GM21723 (cell line): ENCODE results near the gene HOXD8.
A peak's percentile ranks its signal among the peaks of the same experiment; 100 is the strongest.

ENCODE experiments used
- ATAC-seq: cut with Tn5 transposase; IDR thresholded peaks from one replicate; pipeline ENCODE4 v1.9.1; 2021; ENCODE audit warnings: mild to moderate bottlenecking, moderate library complexity; ENCODE audit not compliant: unreplicated experiment

The HOXD8 gene

GRCh38 chr2:176128172-176128981 is 1.1 kb upstream of the HOXD8 start:
- no peak for ATAC-seq

- no peak for ATAC-seq
These were observed 275 bp downstream of the HOXD8 start for GRCh38 chr2:176129813-176130146.

DNA sequence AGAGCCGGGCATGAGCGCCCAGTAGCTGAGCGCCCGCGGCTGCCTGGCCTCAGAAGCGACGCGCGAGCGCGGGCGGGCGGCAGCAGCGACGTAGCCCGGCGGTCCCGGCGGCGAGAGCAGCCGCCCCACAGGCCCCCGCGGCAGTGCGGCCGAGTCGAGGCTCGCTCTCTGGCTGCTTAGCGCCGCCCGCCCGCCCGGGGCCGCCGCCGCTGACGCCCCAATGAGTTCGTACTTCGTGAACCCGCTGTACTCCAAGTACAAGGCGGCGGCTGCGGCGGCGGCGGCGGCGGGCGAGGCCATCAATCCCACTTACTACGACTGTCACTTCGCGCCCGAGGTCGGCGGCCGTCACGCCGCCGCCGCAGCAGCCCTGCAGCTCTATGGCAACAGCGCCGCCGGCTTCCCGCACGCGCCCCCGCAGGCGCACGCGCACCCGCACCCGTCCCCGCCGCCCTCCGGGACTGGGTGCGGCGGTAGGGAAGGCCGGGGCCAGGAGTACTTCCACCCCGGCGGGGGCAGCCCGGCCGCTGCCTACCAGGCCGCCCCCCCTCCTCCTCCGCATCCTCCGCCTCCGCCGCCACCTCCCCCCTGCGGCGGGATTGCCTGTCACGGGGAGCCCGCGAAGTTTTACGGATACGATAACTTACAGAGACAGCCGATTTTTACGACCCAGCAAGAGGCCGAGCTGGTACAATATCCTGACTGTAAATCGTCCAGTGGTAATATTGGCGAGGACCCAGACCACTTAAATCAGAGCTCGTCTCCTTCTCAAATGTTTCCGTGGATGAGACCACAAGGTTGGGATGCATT is 847 bp downstream of the HOXD8 start:
- ATAC-seq: no peak

DNA sequence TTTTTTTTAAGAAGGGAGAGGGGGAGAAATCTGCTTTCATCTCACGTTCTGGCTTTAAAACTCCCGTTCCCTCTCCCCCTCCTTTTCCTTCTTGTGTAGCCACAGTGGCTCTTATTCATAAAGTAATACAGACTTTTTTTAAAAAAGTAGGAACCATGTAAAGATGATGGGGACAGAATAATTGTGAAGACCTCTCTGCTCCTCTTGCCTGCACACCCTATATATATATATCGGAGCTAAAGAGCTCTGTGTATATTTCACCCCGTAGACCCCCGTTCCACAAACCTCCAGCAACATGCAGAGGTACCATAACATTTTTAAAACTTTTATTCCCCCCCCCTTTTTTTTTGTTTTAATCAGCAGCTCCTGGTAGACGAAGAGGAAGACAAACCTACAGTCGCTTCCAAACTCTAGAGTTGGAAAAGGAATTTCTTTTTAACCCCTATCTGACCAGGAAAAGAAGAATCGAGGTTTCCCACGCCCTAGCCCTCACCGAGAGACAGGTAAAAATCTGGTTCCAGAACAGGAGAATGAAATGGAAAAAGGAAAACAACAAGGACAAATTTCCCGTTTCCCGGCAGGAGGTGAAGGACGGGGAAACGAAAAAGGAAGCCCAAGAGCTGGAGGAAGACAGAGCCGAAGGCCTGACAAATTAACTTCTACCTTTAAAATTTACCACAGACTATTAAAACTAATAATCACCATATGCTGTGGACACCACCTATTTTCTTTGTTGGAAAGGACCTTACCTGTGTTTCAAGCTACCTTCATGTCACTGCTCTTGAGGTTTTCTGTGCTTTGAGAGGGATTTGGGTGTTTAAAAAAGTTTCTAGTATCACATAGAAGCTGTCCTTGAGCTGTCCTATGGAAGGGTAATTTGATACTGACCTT is 1.7 kb downstream of the HOXD8 start:
- ATAC-seq: no peak

DNA sequence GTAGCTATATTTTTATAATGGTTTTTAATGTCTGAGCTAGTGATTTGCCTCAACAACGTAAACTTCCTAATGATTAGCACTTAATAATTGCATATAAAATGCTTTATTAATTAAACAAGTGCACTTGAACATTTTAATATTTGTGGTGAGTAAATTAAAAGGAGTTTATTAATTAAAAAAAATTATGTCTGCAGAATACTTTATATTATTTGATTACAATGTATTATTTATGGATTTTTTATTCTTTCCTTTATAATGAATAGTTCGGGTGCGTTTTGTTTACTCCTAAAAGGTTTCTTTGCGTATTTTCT is 2.3 kb downstream of the HOXD8 start:
- ATAC-seq: no peak

- no peak for ATAC-seq
These were observed 3.0 kb downstream of the HOXD8 start for GRCh38 chr2:176132205-176133171.

DNA sequence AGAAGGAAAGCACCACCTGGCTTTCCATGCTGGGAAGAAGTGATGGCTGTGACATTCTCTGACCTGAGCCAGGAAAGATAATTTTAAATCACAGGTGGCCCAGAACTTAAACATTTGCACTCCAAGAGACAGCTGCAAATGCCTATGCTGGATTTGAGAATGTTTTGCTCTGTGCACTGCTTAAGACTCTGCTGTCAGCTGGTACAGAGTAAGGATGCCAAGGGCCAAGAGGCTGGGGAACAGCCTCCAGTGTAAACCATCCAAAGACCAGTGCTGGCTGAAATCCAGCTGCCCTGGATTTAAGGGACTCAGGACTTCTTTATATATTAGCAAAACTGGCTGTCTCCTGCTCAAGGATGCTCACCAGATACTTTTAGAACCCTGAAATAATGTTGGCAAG is 3.9 kb downstream of the HOXD8 start:
- ATAC-seq: no peak

DNA sequence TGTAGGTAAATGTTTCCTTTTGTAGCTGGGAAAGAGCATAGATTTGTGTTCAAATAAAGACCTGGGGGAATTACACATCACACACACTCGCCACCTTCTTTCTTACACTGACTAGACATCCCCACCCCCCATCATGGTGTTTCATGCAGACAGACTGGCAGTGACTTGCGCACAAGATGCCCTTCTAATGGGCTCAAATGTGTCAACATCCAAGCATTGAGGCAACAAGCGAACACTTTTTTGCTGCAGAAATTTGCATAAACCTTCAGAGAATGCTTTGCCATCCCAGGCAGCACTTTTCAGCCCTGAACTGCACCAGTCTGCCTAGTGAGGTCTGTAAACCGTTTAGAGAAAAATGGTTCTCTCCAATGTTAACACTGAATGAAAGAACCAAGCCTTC is 4.5 kb downstream of the HOXD8 start:
- ATAC-seq: no peak

GRCh38 chr2:176135035-176135440 is 5.5 kb downstream of the HOXD8 start:
- ATAC-seq: no peak

DNA sequence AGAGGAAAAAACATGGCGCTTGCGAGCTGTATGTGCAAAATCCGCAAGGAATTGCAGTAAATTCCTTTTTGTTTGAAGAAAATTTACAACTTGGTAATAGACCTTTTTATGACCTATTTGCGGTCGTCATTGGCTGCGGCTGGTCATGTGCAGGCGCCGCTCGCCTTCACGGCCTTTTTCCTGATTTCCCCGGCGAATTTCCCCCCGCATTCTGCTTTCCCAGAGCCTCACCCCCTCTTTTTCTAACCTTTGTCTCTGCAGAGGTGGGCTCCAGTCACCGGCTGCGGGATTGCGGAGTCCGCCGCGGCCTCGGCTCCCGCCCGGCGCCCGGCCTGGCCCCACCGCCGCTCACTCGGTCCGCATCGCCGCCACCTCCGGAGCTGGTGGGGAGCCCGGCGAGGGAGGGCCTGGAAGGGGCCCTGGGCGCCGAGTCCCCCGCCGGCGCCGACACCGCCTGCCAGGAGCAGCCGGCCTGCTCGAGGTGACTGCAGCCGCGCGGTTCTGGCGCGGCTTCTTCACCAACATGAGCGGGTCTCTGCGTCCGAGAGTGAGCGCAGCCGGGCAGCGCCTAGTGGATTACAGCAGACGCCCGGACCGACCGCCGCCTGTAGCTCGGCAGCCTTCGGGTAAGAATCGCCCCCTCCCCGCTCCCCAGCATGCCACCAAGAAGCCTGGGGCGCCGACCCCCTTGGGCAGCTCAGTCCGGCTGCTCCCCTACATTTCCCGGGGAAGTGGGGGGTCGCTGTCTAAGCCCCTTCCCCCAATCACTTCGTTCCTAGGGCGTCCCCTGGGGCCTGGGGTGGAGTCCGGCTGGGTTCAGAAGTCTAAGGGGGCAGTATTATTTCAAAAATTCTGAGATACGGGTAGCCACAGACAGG is 7.1 kb downstream of the HOXD8 start:
- no peak for ATAC-seq

GRCh38 chr2:176137252-176137580 is 7.7 kb downstream of the HOXD8 start:
- ATAC-seq: no peak

DNA sequence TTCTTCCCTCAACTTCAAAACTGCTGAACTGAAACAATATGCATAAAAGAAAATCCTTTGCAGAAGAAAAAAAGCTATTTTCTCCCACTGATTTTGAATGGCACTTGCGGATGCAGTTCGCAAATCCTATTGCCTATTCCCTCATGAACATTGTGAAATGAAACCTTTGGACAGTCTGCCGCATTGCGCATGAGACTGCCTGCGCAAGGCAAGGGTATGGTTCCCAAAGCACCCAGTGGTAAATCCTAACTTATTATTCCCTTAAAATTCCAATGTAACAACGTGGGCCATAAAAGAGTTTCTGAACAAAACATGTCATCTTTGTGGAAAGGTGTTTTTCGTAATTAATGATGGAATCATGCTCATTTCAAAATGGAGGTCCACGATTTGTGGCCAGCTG is 8.4 kb downstream of the HOXD8 start:
- ATAC-seq: no peak

DNA sequence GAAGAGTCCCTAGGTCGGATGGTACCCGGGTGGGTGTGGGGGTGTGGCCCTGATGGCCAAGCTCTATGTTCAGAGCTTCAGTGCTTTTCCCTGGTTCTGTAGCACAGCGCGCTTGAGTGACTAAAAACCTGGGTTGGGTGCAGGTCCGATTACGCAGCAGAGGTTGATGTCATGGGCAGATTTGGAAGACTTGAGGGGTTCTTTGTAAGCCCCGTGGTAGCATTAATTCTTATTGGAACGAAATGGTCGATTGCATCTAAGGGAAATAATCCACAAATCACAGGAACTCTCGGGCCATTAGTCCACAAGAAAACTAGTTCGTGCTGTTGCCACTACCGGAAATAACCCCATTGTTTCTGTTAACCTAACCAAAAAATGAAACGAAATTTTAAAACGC is 9.0 kb downstream of the HOXD8 start:
- no peak for ATAC-seq

GRCh38 chr2:176138923-176139660 is 9.6 kb downstream of the HOXD8 start:
- no peak for ATAC-seq

DNA sequence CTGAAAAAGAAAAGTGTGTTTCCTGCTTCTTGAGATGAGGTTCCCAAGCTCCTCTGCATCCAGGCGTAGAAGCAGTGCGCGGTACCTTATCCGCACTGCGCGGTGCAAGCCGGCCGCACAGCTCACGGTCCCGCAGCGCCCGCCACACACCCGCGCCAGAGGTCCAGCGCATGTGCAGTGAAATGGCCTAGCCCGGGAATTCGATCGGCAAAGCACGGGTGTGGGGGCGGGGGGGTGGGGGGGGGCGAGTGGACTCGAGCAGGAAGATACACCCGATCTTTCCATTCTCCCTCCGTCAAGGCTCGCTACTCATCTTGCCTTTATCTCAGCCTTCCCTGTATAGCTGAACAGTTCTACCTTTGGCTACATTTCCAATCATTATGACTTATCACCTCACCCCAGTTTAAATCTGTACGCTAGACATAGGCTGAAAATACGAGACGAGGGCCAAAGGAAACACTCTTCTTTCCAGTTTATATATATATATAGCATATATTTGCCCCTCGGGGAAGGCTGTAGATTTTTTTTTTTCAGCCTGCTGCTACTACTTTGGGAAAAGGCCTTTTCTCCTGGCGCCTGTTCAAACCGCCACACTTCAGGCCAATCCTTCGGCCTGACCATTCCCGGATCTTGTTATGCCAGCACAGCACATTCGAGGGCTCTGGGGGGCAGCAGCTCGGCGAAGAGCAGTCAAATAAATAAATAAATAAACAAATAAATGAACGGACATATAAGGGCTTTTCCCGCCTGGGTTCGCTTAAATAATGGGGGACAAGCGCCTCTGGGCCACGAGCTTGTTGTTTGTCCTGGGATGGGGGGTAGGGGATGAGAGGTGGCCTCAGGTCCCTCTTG is 10.4 kb downstream of the HOXD8 start:
- ATAC-seq: no peak

DNA sequence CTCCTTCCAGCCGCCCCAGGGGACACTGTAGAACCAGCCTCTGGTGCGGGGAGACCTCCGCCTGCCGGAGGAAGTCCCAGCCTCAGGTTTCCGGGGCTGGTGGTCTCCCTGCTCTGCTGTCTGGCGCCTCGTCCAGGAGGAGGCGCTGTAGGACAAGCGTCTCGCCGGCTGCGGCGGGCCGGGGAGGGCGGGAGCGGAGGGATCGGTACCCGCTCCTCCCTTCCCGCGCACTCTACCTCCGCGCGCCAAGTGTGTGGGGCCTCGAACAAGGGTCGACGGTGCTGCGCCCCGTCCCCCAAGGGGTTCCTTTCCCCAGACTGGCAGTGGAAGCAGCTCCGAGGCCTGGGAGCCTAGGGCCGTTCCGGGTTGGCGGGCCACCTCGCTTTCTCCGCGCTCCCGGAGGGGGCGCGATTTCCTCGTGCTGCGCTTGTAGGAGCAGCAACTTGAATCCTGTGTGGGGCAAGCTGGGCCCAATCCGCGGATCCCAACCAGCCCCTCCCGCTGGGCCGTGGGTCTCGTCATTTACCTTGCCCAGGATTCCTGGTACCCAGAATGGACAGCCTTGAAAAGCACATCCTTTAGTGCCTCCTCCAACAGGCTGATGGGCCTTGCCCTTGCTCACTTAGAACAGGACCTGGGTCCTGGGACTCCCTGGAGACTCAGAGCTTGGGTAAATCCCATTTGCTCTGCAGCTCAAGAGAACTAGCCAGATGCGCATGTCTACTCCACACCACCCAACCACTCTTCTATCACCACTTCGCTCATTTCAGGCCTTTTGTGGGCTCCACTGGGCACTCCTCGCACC is 11.2 kb downstream of the HOXD8 start:
- peak; percentile 98 for ATAC-seq

DNA sequence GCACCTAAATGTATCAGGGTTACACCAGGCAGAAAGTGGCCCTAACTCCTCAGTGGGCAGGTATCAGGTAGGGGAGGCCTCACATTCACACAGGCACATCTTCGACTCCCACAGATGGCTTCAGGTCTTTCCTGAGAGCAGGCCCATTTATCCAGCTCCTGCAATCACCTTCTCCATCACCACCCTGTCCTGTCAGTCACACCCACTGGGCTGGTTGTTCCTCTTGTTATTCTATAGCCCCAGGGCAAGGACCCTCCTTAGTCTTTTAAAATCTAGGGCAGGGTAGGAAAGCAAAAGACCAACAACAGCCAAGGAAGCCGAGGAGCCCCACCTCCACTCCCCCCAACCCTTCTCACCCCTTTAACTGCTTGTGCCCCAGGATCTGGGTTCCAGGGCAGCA is 12.8 kb downstream of the HOXD8 start:
- no peak for ATAC-seq
